Ishikawa (cell line): ENCODE data around the gene ATP10A.

ENCODE experiments used
- CEBPB ChIP-seq: IDR thresholded peaks from 2 replicates; pipeline ENCODE4 v1.6.1; 2012
- CREB1 ChIP-seq: IDR thresholded peaks from 2 replicates; pipeline ENCODE4 v1.6.1; 2012; ENCODE audit warnings: low read depth
- EGR1 ChIP-seq: IDR thresholded peaks from 2 replicates; pipeline ENCODE4 v1.6.1; 2012
- EP300 ChIP-seq: IDR thresholded peaks from 2 replicates; pipeline ENCODE4 v1.6.1; 2012; ENCODE audit warnings: borderline replicate concordance
- FOXM1 ChIP-seq: IDR thresholded peaks from 2 replicates; pipeline ENCODE4 v1.6.1; 2012; ENCODE audit warnings: low read depth, borderline replicate concordance
- MAX ChIP-seq: IDR thresholded peaks from 2 replicates; pipeline ENCODE4 v1.6.1; 2012
- RAD21 ChIP-seq: IDR thresholded peaks from 2 replicates; pipeline ENCODE4 v1.6.1; 2012; ENCODE audit warnings: low read depth
- TAF1 ChIP-seq: IDR thresholded peaks from 2 replicates; pipeline ENCODE4 v1.6.1; 2012; ENCODE audit warnings: low read depth, mild to moderate bottlenecking
- TEAD4 ChIP-seq: IDR thresholded peaks from 2 replicates; pipeline ENCODE4 v1.6.1; 2012

- no peak for TF ChIP-seq TEAD4
- TF ChIP-seq MAX, result no peak
- TF ChIP-seq EP300, result no peak
- no peak for TF ChIP-seq FOXM1
- no peak for TF ChIP-seq EGR1
- no peak for TF ChIP-seq RAD21
- no peak for TF ChIP-seq CREB1
- TF ChIP-seq CEBPB, result no peak
- no peak for TF ChIP-seq TAF1
Observed at GRCh38 chr15:25680686-25681025, 182.5 kb downstream of the ATP10A start.
